HG03432 (cell line): ENCODE results near the gene OPN1LW.
"Not testable (repeated sequence)": the region's sequence is repeated elsewhere in the genome, so short reads cannot be mapped to it uniquely, and the experiment has no call there.

Experiments used
- ATAC-seq: cut with Tn5 transposase; IDR thresholded peaks from one replicate; pipeline ENCODE4 v1.9.1; 2021; ENCODE audit warnings: mild to moderate bottlenecking, moderate library complexity; ENCODE audit not compliant: unreplicated experiment

OPN1LW gene

DNA sequence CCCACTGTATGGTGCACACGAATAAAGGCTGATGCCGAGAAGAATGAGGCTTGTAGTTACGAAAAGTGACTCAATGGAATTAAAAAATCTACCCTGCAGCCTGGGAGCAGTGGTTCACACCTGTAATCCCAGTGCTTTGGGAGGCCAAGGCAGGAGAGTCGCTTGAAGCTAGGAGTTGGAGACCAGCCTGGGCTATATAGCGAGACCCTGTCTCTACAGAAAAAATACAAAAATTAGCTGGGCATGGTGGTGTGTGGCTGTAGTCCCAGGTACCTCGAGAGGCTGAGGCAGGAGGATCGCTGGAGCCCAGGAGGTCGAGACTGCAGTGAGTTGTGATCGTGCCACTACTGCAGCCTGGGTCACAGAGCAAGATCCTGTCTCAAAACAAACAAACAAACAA is 11.7 kb upstream of the OPN1LW start:
- ATAC-seq, result no peak

DNA sequence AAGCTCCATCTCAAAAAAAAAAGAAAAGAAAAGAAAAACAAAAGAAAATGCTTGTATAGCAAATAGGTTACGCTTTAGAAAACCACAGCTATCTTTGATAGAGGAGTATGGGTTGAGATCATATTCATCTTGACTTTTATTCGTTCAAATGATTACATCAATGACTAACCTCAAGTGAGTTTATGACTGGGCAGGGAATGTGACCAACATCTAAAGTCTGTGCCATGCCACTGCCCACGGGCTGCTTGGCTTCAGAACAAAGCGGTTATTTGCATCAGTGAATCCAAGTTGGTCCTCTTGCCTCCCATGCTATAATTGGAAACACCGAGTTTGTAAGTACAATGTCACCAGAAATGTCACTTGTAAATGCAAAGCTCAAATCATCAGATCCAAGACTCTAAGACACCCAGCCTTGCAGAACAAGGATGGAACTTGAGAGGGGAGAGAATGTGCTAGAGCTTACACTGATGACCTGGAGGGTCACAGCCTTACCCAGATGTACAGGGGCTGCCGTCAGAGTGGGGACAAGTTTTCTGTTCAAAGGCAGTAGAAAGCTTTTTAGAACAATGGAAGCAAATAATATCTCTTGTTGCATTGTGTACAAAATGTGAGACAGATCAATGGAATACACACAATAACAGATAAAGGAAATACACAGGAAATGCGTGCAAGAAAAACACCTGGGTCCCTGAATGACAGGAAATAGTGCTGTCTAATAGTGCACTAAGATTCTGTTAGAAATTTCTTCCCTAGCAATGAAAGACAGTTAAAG is 8.4 kb upstream of the OPN1LW start:
- ATAC-seq, result no peak

GRCh38 chrX:154136627-154137161 is 7.3 kb upstream of the OPN1LW start:
- no peak for ATAC-seq

- ATAC-seq, result no peak
Observed at GRCh38 chrX:154138857-154139256, 5.2 kb upstream of the OPN1LW start.

- ATAC-seq, result no peak
Observed at GRCh38 chrX:154140206-154140605, 3.8 kb upstream of the OPN1LW start.

GRCh38 chrX:154140742-154141141 is 3.3 kb upstream of the OPN1LW start:
- ATAC-seq, result no peak

- no peak for ATAC-seq
Observed at GRCh38 chrX:154142386-154142785, 1.7 kb upstream of the OPN1LW start.

GRCh38 chrX:154142950-154143745 is 895 bp upstream of the OPN1LW start:
- ATAC-seq, result no peak

DNA sequence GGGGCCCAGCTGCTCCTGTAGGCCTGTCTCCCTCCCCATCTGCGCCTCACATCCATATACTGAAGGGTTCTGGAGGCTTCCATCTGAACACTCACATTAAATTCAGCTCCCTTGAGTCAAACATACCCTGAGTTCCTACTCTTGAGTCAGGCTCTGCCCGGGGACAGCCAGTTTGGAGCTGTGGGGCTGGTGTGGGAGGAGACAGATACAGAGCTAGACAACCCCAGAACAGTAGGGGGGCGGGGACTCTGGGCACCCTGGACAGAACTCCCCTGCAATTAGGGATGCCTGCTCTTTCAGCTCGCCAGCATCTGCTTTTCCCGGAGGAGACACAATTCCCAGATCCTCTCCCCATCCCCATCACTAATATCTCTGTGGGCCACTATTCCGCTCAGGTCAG is 7.0 kb downstream of the OPN1LW start:
- ATAC-seq, result not testable (repeated sequence)

- ATAC-seq, result not testable (repeated sequence)
Observed at GRCh38 chrX:154156221-154156620, 12.2 kb downstream of the OPN1LW start.

GRCh38 chrX:154157207-154157606 is 13.2 kb downstream of the OPN1LW start:
- not testable (repeated sequence) for ATAC-seq

- ATAC-seq, result not testable (repeated sequence)
Observed at GRCh38 chrX:154159345-154159744, 15.3 kb downstream of the OPN1LW start.

DNA sequence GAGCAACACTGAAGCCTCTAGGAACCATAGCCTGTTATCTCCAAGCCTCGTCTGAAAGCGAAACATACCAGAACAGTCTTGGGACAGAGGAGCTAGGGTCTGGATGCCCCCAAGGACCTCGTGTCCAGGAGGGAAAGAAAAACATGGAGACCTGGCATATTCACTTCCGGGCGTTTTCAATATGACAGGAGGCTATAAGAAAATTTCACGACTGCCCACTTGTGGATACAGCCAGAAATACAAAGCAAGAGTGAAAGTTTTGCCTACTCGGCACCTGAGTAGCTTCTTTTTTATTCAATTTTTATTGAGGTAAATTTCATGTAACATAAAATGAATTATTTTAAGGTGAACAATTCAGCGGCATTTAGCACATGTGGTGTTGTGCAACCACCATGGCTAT is 20.9 kb downstream of the OPN1LW start:
- ATAC-seq, result not testable (repeated sequence)

GRCh38 chrX:154168384-154168783 is 24.3 kb downstream of the OPN1LW start:
- not testable (repeated sequence) for ATAC-seq

DNA sequence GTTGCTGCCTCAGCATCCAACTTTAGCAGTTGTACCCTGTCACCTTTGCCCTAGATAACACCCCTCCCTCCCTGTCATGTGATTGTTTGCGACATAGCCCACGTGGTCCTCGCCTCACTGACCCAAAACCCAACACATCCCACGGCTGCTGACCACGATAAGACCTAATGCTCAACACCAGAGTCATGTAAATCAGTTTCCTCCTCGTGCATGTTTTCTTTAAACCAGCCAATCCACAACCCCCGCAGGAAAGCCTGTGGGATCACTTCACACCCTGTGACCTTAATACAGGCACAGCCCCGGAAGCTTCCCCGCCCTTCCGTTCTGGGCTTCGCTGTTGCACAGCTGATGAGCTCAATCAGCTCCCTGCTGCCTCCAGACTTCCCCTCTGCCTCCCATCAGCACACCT is 28.5 kb downstream of the OPN1LW start:
- peak; percentile 69 for ATAC-seq

DNA sequence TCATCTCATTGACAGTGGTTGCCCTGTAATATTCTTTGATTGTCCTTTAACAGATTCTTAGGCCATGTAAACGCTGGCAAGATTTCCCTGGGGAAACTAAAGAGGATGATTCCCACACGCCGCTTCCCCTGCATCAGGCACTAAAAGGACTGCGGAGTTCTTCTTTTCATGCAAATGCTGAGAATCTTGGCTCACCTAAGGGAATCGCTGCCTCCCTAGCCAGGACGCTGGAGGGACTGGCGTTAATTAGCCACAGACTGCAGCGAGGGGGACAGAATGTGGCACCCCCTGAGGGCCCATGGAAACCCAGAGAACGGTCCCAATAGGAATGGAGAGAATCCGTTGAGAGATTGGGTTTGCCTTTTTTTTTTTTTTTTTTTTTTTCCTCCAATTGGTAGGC is 30.3 kb downstream of the OPN1LW start:
- ATAC-seq, result not testable (repeated sequence)

DNA sequence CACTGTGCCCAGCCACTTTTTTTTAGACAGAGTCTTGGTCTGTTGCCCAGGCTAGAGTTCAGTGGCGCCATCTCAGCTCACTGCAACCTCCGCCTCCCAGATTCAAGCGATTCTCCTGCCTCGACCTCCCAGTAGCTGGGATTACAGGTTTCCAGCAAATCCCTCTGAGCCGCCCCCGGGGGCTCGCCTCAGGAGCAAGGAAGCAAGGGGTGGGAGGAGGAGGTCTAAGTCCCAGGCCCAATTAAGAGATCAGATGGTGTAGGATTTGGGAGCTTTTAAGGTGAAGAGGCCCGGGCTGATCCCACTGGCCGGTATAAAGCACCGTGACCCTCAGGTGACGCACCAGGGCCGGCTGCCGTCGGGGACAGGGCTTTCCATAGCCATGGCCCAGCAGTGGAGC is 38.3 kb downstream of the OPN1LW start, which contains the start of gene OPN1MW:
OPN1MW (plus strand) TSS at position 301 of the 400 bp plus-strand sequence; CDS start at position 383, 82 bp downstream.
- ATAC-seq, result not testable (repeated sequence)

GRCh38 chrX:154183794-154184193 is 39.8 kb downstream of the OPN1LW start:
- not testable (repeated sequence) for ATAC-seq

DNA sequence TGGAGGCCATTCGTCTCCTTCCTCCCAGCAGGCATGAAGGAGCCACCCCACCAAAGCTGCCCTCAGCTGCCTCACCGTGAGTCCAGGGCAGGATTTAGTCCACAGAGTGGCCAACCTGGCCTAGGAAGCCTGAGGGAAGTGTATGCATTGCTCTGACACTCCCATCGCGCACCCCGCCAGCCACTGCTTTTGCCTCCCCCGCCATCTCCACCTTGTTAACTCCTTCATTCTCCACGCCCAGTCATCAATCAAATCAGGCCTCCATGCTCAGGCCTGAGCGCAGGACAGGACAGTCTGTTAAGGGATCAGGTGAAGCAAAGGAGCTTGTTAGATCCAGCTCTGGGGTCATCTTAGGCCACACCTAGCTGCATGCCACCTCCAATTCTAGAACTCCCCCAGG is 48.8 kb downstream of the OPN1LW start:
- not testable (repeated sequence) for ATAC-seq

- ATAC-seq, result not testable (repeated sequence)
Observed at GRCh38 chrX:154194316-154194715, 50.3 kb downstream of the OPN1LW start.

- not testable (repeated sequence) for ATAC-seq
Observed at GRCh38 chrX:154196466-154196865, 52.4 kb downstream of the OPN1LW start.
